Fibroblast of peridontal ligament (primary cell): ENCODE data around the gene FAHD2A.
A peak's percentile ranks its signal among the peaks of the same experiment; 100 is the strongest.
"Not testable (repeated sequence)": the region's sequence is repeated elsewhere in the genome, so short reads cannot be mapped to it uniquely, and the experiment has no call there.

Experiments
- DNase-seq: peaks from one replicate; pipeline ENCODE4 v3.0.0-alpha.2; 2010; ENCODE audit errors: extremely low read depth

The FAHD2A gene

DNA sequence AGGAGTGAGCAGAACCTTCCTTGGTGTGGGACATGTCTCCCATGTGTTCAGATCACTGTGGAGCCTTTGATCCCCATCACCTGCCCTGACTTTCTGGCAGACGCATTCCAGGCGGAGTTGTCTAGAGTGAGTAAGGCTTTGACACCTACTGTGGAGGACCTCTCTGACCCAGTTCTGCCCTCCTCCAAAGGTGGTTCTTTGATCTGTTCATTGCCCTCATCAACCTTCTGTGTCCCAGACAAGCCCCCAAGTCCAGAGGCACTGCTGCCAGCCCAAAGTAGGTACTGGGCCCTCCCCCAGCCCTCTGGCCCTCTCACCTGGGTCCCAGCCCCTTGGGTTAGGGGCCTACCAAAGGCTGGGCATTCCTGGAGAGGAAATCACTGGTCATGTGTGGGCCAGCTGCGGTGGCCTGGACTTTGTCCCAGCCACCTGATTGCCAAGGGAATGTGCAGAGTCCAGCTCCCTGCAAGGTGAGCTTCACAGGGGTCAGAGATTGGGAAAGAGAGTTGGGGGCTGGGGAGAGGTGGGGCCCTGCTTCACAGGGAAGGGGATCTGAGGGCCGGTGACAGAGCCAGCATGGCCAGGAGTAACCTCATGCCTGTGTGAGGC lies 12.1 kb upstream of the FAHD2A start:
- no peak for DNase-seq

DNA sequence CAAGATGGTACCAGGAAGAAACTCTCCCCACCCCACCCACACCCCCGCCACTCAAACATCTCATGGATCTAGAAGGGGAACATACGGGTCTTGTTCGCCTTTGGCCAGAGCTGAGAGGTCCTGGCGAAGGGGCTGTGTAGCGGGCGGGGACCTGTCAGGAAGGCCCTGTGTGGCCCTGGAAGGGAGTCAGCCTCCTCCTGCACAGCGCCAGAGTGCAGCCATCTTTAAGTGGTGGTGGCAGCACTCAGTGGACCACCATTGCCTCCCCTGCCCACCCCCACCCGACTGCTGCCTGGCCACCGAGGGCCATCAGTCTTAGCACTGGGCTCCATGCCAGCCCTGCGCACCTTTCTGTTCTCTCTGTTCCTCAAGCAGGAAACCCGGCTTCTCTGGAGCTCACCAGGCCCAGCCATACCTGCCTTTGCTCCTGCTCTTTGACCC lies 11.6 kb upstream of the FAHD2A start:
- DNase-seq: no peak

DNA sequence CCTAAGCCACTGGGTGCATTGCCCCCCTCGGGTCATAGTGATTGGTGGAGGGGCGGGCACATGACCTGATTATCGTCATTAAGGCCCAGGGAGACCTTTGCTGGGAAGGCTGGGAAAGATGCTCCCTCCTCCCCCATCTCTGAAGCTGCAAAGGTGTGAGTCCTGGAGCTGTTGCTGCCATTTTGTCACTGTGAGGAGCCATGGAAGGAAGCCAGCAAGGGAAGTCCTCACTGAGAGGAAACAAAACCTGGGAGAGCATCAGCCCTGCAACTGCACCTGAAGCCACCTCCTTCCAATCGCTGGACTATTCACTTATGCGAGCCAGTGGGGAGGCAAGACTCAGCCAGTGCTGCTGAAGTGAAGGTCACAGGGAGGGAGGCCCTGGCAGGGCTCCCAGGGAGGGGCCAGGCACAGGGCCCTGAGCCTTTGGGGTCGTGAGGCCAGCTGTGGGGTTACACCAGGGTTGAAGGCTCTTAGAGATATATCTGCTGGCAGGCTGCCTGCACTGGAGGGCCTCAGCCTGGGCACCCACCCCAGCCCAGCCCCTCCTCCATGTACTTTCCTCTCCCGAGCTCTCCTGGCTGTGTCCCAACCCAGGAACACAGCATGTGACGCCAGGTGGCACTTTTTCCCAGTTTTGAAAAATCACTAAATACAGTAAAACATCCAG lies 10.7 kb upstream of the FAHD2A start:
- no peak for DNase-seq

DNA sequence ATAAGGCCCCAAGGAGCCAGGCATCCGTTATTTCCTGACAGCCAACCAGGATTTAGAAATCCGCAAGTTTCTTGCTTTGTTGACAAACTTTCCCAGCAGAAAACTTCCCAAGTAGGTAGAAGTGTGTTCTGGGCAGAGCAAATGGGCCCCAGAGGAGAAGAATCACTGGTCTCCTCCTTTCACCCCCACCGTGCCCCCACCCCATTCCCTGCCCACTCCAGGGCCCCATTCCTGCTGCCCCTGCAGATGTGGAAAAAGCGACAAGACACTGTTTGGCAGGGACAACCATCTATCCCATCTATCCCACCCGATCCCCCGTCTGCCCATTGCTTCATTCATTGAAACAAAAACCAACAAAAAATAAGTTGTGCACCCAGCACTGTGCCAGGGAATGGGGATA lies 10.2 kb upstream of the FAHD2A start:
- no peak for DNase-seq

DNA sequence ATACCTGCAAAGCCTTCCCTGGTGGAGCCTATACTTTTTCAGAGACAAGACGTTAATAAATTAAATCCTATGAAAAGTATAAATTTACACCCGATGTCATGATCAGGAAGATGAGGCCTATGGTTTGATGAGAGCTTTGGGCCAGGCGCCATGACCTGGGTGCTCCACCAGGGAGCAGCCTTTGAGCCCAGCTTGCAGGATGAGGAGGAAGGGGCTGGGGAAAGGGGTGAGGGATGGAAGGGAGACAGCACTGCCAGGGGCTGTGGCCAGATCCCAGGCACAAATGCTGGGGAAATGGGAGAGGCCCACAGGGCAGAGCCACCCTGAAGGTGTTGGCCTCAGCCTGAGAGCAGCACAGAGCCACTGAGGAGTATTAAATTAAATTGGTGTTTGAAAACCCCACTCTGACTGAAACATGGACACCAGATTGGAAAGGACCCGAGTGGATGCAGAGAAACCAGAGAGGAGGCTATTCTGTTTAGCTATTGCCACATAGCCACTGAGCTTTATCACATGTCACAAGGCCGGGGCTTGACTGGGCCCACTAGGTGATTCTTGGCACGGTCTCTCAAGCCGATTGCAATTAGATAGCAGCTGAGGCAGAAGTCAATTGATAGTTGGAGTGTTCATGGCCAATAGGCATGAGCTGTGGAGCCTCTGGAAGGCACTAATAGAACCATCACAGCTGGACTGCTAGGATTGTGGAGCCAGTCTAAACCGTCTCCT lies 9.6 kb upstream of the FAHD2A start:
- no peak for DNase-seq

DNA sequence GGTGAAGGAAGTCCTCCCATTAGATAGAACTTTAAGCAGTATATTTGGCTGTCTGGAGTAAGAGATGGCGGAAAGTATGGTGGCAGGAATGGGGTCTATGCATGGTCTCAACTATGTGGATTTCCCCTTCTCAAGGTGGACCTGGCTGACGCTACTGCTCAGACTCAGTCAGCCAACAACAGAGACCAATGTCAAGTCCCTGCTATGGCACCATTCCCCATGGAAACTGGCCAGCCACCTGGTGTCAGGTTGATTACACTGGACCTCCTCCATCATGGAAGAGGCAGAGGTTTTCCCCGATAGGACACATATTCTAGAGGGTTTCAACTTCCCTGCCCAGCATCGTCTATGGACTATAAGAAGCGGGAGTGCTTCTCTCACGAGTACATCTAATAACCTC lies 8.6 kb upstream of the FAHD2A start:
- DNase-seq: no peak

DNA sequence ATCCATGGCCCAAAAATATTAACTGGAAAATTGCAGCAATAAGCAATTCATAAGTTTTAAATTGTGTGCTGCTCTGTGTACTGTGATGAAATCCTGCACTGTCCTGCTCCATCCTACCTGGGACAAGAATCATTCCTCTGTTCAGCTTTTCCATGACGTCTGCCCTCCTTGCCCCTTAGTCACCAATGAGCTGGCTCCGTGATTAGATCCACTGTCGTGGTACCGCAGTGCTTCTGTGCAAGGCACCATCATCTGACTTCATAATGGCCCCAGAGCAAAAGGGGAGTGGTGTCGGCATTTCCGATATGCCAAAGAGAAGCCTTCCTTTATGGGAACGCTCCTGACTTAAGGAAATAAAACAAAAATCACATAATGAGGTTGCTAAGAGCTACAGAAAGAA lies 3.4 kb upstream of the FAHD2A start:
- DNase-seq: no peak

DNA sequence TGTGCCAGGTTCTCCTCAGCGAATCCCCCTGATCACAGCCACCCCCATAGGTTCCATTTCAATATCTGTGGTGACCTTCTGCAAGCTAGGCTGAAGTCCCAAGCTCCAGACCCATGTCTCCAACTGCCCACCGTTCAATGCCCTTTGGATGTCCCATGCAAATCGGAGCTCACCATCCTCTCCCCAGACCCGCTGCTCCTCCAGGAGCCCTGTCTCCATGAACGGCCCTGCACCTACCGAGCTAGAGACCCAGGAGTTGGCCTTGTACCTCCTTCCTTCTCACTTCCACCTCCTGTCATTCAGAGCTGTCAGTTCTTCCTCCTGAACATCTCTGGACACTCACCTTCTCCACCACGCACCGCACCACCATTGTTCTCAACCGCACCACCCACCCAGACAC lies 1.0 kb upstream of the FAHD2A start:
- no peak for DNase-seq

DNA sequence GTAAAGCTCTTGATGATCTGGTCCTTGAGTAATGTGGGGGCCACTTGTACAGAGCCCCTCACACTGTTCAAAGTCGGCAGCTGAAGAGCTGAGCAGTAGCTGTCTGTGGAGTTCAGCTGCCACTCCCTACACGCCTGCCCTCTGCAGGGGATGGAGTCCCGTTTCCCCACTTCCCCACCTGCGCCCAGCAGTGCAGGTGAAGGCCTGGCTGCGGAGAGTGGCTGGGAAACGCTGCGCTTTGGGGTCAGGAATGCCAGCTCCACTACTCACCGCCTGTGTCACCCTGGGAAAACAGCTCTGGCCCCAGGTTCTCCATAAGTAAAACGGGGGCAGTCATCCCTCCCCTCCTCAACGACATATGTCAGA lies 521 bp upstream of the FAHD2A start:
- not testable (repeated sequence) for DNase-seq

DNA sequence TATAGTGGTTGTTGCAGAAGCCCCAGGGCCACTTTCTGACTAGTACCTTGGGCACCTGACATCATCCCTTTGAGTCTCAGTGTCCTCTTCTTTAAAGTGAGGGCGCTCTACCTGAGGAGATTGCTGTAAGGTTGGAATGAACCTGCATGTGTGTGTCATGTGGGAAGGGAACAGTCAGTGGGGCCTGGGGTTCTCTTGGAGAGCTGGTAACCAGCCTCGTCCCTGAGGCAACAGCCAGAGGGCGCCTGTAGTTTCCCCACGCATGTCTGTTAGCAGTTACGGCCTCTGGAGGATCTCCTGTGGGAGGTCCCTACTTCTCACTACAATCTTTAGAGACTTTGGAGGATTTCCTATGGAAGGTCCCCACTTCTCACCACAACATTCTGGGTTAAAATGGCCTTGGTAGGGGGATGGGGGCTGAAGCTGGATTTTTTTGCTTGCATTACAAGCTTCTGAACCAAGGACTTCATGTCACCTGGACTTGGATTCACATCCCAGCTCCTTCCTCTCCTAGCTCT lies 755 bp downstream of the FAHD2A start:
- peak; percentile 47 for DNase-seq

DNA sequence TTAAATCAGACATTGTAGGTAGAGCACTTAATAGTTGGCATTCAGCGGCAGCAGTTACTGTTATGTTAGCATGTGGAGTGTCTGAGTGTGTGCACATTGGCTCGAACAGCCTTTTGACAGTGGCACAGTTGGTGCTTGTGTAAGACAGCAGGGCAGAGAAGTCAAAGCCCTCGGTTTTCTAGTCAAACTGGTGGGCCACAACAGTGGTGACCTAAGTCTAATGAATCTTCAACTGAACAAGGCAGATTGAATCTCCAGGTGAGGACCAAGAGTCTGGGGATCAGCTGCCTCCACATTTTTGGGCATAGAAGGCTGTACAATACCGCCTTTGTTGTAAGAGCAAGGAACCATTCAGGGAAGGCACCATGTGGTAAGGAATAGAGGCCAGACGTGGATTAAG lies 1.3 kb downstream of the FAHD2A start:
- DNase-seq: not testable (repeated sequence)

DNA sequence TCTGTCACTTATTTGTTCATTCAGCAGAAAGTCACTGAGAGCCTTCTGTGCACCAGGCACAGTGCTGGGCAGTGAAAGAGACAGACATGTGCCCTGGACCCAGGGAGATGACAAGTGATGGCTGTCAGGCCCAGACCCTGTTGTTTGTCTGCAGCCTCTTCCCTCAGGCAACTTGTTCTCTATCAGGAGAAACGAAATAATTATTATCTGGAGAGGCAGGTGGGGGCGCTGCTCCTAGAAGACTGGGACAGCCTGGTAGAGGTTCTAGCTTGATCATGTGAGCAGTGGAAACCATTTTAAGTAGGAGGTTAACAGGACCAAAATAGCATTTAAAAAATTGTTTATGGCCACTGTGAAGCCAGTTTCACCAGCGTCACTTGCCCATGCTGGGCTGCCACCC lies 2.2 kb downstream of the FAHD2A start:
- DNase-seq: not testable (repeated sequence)

DNA sequence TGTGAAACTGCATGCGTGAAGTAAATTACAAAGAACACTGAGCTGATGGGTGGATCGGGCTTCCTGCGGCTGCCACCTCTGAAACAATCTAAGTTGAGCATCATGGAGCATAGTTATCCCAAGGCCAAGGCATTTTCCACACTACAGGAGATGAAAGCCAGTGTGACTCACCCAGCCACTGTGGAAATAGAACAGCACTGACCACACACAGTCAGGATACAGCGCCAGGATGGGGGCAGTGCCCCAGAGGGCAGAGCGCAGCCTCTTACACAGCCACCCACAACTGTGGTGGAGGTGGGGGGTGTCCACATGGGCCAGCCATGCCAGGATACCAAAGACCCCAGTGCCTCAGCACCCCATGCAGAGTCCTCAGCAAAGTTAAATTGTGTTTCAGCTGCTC lies 8.7 kb downstream of the FAHD2A start:
- peak; percentile 51 for DNase-seq

DNA sequence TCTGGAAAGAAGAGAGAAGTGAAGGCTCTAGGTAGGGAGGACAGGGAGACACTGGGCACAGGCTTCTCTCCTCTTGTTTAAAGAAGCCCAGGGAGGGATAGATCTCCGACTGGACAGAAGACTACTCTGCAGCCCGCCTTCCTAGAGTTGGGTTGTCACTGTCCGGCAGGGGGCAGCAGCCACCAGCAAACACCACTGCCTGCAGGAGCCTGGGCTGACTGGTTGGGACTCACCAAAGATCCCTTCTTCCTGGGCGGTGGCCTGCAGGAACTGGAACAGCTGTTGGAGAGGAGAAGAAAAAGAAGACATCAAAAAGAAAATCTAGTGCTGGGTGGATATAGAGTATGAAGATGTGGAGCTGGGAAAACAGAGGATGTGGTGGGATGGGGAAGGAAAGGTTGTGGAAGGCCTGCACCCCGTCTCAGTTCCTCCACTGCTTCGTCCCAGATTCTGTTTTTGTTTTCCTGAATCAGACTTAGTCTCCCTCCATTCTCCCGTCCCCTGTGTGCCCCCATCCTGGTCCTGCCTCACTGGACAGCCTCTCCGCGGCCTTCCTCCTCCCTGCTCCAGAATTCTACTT lies 11.6 kb downstream of the FAHD2A start:
- peak; percentile 79 for DNase-seq

DNA sequence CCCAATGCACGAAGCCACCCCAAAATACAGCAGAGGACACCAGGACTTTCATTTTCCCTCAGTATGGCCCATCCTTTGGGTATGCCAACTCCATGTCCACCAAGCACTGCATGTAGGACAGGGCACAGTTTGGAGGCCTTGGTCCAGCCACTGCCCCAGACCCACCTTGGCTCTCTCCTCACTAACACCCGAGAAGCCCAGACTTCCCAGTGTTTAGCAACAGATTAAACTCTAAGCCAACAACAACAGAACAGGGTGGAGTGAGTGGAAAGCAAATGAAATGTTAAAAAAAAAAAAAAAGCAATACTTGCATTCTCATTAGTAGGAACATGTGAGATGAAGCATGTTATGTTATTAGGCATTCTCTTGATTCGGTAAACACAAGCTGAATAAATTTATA lies 12.6 kb downstream of the FAHD2A start:
- not testable (repeated sequence) for DNase-seq

DNA sequence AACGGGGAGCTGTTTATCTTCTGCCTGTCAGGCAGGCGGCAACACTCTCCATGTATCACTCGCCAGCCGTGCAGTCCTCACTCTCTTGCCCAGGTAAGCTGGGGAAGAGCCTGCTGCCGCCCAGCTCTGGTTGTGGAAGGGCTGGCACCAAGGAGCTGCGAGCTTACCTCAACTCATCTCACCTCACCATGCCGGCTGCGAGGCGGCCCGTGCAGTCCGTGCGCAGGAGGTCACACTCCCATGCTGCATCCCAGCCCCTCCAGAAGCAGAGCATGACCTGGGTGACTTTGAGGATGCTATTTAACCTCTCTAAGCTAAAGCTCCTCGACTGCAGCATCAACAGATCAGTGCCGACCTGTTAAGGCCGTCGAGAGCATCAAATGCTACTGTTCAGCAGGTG lies 13.1 kb downstream of the FAHD2A start:
- DNase-seq: not testable (repeated sequence)

DNA sequence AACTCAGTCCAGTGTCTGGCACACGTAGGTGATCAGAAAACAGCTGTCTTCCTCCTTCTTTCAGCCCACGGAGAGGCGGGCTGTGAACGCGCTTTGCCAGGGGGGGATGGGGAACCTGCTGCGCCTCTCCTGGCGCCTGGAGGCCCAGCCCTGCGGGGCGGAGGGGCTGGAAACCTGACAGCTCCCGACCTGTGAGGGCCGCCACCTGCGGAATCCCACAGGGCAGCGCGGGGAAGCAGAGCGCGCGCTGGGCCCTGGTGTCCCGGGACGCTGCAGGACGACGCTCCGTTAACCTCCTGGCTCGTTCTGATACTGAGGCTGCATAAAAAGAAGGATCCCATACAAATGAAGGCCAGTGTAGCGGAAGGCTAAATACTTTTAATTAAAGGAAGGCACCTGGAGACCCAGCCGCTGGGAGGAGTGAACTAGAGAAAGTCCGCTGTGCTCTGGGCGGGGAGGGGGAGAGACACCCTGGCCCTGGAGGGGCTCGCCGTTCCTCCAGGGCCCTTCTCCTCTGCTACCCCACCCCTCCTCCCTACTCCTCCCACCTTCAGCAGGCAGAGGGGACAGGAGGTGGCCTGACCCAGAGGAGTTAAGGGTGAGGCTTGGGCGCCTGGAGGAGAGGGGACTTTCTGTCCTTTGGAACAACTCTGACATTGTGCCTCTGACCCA lies 24.8 kb downstream of the FAHD2A start:
- not testable (repeated sequence) for DNase-seq

DNA sequence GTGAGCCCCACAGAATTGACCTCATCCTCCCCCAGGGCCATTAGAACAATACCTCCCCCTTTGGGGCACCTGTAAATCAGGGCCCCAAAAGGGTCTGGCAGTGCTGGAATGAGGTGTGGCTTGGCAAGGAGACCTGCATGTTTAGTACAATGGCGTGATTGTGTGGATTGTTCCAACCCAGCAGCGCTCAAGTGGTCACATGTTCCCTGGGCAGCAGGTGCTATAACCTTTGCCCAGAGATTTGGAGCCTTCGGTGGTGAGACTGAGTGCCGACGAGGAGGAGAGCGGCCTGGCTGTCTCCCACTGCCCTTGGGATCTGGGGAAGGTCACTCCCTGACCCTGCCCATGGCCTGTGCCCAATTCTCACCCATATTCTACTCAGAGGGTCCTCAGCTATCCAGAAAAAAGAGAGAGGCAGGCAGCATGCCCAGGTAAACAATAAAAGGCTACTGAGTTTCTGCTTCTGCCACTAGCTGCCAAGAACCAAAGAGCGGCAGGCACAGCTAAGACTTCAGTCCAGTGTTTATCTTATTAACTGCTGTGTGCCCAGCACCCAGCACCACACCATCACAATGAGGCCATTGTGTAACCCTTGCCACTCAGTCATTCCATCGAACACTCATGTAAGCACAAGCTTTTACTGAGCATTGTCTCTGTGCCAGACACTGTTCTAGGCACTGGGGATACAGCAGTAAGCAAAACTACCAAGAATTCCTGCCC lies 27.4 kb downstream of the FAHD2A start:
- DNase-seq: not testable (repeated sequence)

DNA sequence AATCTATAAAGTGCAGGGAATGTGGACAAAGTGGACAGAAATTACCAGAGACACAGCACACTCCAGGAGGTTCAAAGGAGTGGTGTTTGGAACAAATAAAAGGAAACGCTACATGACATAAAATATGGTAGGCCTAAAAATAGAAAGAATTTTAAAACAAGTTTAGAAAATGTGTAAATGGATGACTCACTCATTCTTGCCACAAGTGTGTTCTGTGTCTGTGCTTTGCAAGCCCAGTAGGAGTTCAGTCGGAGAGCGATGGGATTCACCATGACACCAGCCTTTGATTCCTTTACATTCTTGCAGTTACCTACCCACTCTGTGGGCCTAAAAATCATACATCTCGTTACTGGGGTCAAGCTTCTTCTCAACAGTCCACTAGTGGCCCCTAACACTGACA lies 30.9 kb downstream of the FAHD2A start:
- DNase-seq: not testable (repeated sequence)

DNA sequence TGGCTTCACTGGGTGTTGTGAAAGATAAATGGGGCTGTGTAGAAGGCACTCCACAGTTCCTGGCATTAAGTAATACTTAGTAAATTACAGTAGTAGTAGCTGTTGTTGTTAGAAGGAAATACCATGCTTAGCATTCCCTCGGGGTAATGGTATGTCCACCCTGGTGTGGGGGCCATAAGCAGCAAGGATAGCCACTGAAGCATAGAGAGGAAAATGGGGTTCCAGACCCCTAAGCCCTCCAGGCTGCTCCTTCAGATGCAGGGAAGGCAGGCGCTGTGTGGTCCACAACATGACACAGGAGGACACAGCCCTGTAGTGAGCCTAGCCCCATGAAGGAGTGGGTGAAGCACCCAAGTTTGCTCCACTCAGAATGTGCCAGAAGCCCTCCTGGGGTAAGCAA lies 31.5 kb downstream of the FAHD2A start:
- DNase-seq: not testable (repeated sequence)

DNA sequence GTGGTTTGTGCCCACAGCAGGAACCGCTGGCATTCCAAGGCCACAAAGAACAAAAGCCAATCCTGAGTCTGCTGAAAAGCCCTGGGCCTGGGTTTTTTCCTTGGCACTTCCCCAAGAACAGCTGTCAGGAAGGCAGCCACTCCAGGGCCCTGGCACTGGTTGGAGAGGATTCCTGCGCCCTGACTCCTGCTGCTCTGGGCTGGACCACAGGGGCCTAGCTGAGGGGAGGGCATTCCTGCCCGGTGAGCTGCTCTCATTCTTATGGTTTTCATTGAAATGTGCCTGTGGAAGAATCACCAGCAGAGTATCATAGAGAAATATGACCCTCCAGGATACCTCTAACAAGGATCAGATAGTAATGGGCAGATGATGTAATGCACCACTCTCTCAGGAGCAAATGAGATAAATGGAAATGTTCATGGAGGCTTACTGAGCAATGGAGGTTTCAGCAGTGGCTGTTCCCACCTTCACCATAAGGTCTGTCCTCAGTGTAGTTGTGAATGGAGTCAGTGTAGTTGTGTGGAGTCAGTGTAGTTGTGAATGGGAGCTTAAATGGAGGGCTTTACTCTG lies 32.1 kb downstream of the FAHD2A start:
- peak; percentile 41 for DNase-seq
